Muscle of back (tissue), 11 donors: ENCODE results near the gene LRRC37B. TPM values are rescaled to one million over a fixed set of nuclear protein-coding genes. Genes with fewer than 3 reads are reported as not detected.
"Not testable (repeated sequence)": the region's sequence is repeated elsewhere in the genome, so short reads cannot be mapped to it uniquely, and the experiment has no call there.

Experiments
- DNase-seq, 3 donors: peaks; one replicate each; pipeline versions ENCODE4 v3.0.0 to v3.0.0-alpha.2; 2013
- polyA plus RNA-seq, 10 donors: library from polyadenylated mRNA; unstranded; fragments of 120-200 nt; gene quantifications; one replicate each; pipeline ENCODE4 v1.2.1, GENCODE V29; 2013; ENCODE audit not compliant: insufficient read length in 10 of 10

The LRRC37B gene
- polyA plus RNA-seq, 10 donors, result 8.1 to 17.7 (median 10.9) TPM

- peak in 1 of 3 donors; percentile 25 for DNase-seq
These were observed 78.0 kb downstream of the LRRC37B start for GRCh38 chr17:32084942-32085829.

- DNase-seq, result not testable (repeated sequence)
These were observed 79.7 kb downstream of the LRRC37B start for GRCh38 chr17:32086833-32087232.

- DNase-seq, result not testable (repeated sequence)
These were observed 84.9 kb downstream of the LRRC37B start for GRCh38 chr17:32092062-32092461.

GRCh38 chr17:32099686-32100085, 92.5 kb downstream of the LRRC37B start:
- no peak for DNase-seq

- DNase-seq, result not testable (repeated sequence)
These were observed 93.1 kb downstream of the LRRC37B start for GRCh38 chr17:32100323-32100722.

- no peak for DNase-seq
These were observed 93.9 kb downstream of the LRRC37B start for GRCh38 chr17:32100971-32101631.

GRCh38 chr17:32102172-32102571, 95.0 kb downstream of the LRRC37B start:
- DNase-seq, result no peak

GRCh38 chr17:32102646-32103186, 95.5 kb downstream of the LRRC37B start:
- DNase-seq, result no peak

Other genes with a start within 250 kb of the LRRC37B start
- gene COPRS, start 148.1 kb upstream of the LRRC37B start, polyA plus RNA-seq, result 10 to 100 TPM; 28.5 to 35.5 (median 33.5) TPM
- gene UTP6, start 105.7 kb upstream of the LRRC37B start, polyA plus RNA-seq, result 10 to 100 TPM; 35.8 to 64.6 (median 51.1) TPM
- 10 to 100 TPM; 17.1 to 26.5 (median 23.6) TPM for gene SUZ12, start 70.4 kb upstream of the LRRC37B start, polyA plus RNA-seq
- gene RHOT1, start 135.1 kb downstream of the LRRC37B start, polyA plus RNA-seq, result 10 to 100 TPM; 27.0 to 44.0 (median 35.7) TPM